Spleen (tissue), 11 donors: Measurements from ENCODE around the gene MXD1. TPM values are rescaled to one million over a fixed set of nuclear protein-coding genes. Genes with fewer than 3 reads are reported as not detected.

Source experiments
- DNase-seq: peaks from one replicate; pipeline ENCODE4 v3.0.0-alpha.2; 2020
- H3K27ac ChIP-seq, 8 donors: fragments of 200-600 bp; sonication (generic) in 7 of 8; 1 replicate in 4 of 8; 2 replicates in 4 of 8; pipeline versions ENCODE4 v1.5.0 to v1.8.0; 2016 to 2021; ENCODE audit warnings: inconsistent platforms in 4 of 8, mild to moderate bottlenecking in 4 of 8, moderate library complexity in 1 of 8
- H3K27me3 ChIP-seq, 7 donors: fragments of 200-600 bp; sonication (generic) in 6 of 7; replicated peaks in 1 of 7; 1 replicate in 4 of 7; 2 replicates in 3 of 7; pipeline versions ENCODE4 v1.5.0 to v1.8.0; 2016 to 2021; ENCODE audit warnings: inconsistent platforms in 3 of 7, mild to moderate bottlenecking in 1 of 7
- H3K36me3 ChIP-seq, 6 donors: fragments of 200-600 bp; sonication (generic) in 5 of 6; 1 replicate in 4 of 6; 2 replicates in 2 of 6; pipeline versions ENCODE4 v1.5.0 to v1.8.0; 2016 to 2021; ENCODE audit warnings: inconsistent platforms in 2 of 6
- H3K4me1 ChIP-seq, 6 donors: fragments of 200-600 bp; sonication (generic) in 5 of 6; 1 replicate in 3 of 6; 2 replicates in 3 of 6; pipeline versions ENCODE4 v1.5.0 to v1.8.0; 2016 to 2021; ENCODE audit warnings: inconsistent platforms in 3 of 6
- H3K4me3 ChIP-seq, 8 donors: fragments of 200-600 bp; sonication (generic) in 7 of 8; 1 replicate in 4 of 8; 2 replicates in 4 of 8; pipeline versions ENCODE4 v1.5.0 to v1.8.0; 2016 to 2021; ENCODE audit warnings: inconsistent platforms in 4 of 8, mild to moderate bottlenecking in 4 of 8, moderate library complexity in 2 of 8
- H3K9me3 ChIP-seq, 8 donors: fragments of 200-600 bp; sonication (generic) in 7 of 8; 1 replicate in 4 of 8; 2 replicates in 4 of 8; pipeline versions ENCODE4 v1.5.0 to v1.8.0; 2016 to 2021; ENCODE audit warnings: inconsistent platforms in 4 of 8
- CTCF ChIP-seq, 11 experiments: fragments of 200-600 bp in 7 of 11; fragments of 450-650 bp in 4 of 11; sonication (generic) in 4 of 11; IDR thresholded peaks in 8 of 11; conservative IDR thresholded peaks in 3 of 11; 1 replicate in 7 of 11; 2 replicates in 4 of 11; pipeline versions ENCODE4 v1.4.0 to v1.8.0; 2016 to 2021; ENCODE audit warnings: antibody characterized with exemption in 11 of 11, inconsistent platforms in 4 of 11, mild to moderate bottlenecking in 1 of 11
- POLR2A ChIP-seq, 3 donors: fragments of 450-650 bp; IDR thresholded peaks; one replicate each; pipeline ENCODE4 v1.5.1; 2017; ENCODE audit warnings: antibody characterized with exemption in 3 of 3, mild to moderate bottlenecking in 1 of 3
- POLR2AphosphoS5 ChIP-seq, 3 donors: sonication (generic); formaldehyde crosslinking; IDR thresholded peaks; one replicate each; pipeline ENCODE4 v1.5.1; 2017; ENCODE audit warnings: antibody characterized with exemption in 3 of 3
- WGBS, 5 donors: extraction: QIAGEN DNeasy Blood & Tissue Kit in 3 of 5; methylation state at CpG; one replicate each; pipeline versions ENCODE4 v1.1.5 to v1.1.7; 2013 to 2018; 5-methylcytosine and 5-hydroxymethylcytosine counted together
- intact Hi-C: fragments of 100-400 bp; cut with DNase I; formaldehyde crosslinking; loops from one replicate; pipeline ENCODE4 v1.15.0; 2023; ENCODE audit warnings: low total_unique reads
- polyA plus RNA-seq, 3 donors: library from polyadenylated mRNA; stranded (reverse); fragments of 200-250 nt; gene quantifications; one replicate each; pipeline ENCODE4 v1.2.1, GENCODE V29; 2013
- total RNA-seq, 7 donors: library from RNA; depleted of rRNA in 3 of 7; stranded (reverse); fragments of >200 nt in 3 of 7; fragmentation: NEBNext Ultra II Directional in 4 of 7; extraction: Animal tissue kit (Norgen Biotek cat#: 25700) in 4 of 7; gene quantifications; one replicate each; pipeline versions ENCODE4 v1.1.0 to v1.2.1, GENCODE V29; 2016 to 2021
- donor health status: healthy with polysubstance abuse.
- donor health status: DM: no; HTN: no; CAD: no; lungs with moderate emphysema.
- donor health status: DM: no; HTN: no; CAD: no.
- donor health status: Bipolar disorder and iron deficiency.
- donor health status: healthy.
- donor health status: DM: no; HTN: no; CAD: no.
- donor health status: DM: yes; HTN: yes; CAD: no.

The MXD1 gene
- total and polyA plus RNA-seq, 10 donors, result 2.7 to 241 (median 63.8) TPM

DNA sequence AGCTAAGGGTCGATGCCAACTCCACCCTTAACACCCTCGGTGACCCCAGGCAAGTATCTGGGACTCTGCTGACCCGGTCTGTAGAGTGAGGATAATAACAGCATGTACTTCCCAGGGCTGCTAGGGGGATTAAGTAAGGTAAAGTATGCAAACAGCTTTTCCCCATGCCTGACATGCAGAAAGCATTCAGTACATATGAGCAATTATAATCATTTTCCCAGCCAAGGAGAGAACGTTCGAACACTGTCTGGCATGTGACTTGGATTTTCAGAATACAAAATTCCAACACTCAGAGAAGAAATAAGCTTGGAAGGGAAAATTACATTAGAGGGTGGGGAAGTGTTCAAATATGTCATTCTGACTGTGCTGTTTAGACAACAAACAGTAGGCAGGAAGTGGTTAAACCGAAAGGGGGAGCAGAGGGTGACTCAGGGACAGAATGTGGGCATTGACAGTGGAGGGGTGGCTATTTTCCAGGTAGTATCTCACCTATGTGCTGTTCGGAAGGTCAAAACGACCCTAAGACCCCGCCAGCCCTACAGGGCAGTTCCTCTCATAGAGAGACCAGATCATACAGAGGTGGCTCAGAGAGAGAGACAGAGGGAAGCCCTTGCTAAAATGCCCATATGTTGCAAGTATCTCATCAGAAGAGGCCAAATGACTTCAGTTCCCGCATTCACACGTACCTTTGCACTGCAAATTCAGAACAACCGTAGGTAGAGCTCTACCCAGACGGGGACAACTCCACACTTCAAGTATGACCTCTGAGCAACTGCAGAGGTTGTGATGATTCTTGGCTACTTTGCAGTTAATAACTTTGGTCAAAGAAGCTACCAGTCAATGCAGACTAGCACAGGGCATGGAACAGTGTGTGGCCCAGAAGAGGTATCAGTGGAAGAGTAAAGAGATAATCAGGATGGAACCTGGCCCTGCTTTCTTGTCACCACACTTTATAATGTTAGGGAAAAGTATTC lies 31.7 kb downstream of the MXD1 start:
- intact Hi-C loops, result no loop called here
- DNase-seq, result no peak
- H3K27me3 ChIP-seq, result peaks cover 0 to 6% (median 0%) of the 10 kb centered on the region in 7 donors

GRCh38 chr2:69947325-69947931 lies 32.5 kb downstream of the MXD1 start:
- H3K4me3 ChIP-seq, result peak overlapping the region in 1 of 8 donors; percentile 56
- 56 to 92% (median 73%) methylated on average over 4 of the region's 4 CpGs for WGBS, 5 donors
- H3K4me1 ChIP-seq, result peaks cover 4 to 71% (median 19%) of the 10 kb centered on the region in 6 donors
- intact Hi-C loops, result no loop called here
- no peak for DNase-seq
- TF ChIP-seq CTCF (IDR thresholded peaks at IDR 0.05 in 8 of 11, conservative IDR thresholded peaks at IDR 0.05 in 3 of 11) (no peak), POLR2A (IDR thresholded peaks at IDR 0.05) (no peak), POLR2AphosphoS5 (IDR thresholded peaks at IDR 0.05) (no peak)
- H3K27ac ChIP-seq, result peak overlapping the region in 7 of 8 donors; percentile 76 to 93 (median 81)
- H3K9me3 ChIP-seq, result no peaks in the 10 kb centered on the region
- H3K27me3 ChIP-seq, result peaks cover 0 to 6% (median 0%) of the 10 kb centered on the region in 7 donors
- H3K36me3 ChIP-seq, result peaks cover 0 to 17% (median 11%) of the 10 kb centered on the region in 6 donors

More for the DNA sequence above, 31.7 kb downstream of the MXD1 start:
- WGBS, 5 donors, result 38 to 56% (median 48%) methylated on average over 10 to 13 of the region's 13 CpGs
- peaks cover 0 to 25% (median 16%) of the 10 kb centered on the region in 6 donors for H3K36me3 ChIP-seq
- TF ChIP-seq CTCF (IDR thresholded peaks at IDR 0.05 in 8 of 11, conservative IDR thresholded peaks at IDR 0.05 in 3 of 11) (peak in 1 of 11 experiments; percentile 6), POLR2A (IDR thresholded peaks at IDR 0.05) (no peak), POLR2AphosphoS5 (IDR thresholded peaks at IDR 0.05) (peak in 1 of 3 donors; percentile 48)
- peak overlapping the region in 1 of 8 donors; percentile 56 for H3K4me3 ChIP-seq
- peak overlapping the region in 7 of 8 donors; percentile 76 to 93 (median 81) for H3K27ac ChIP-seq
- H3K4me1 ChIP-seq, result peaks cover 4 to 69% (median 19%) of the 10 kb centered on the region in 6 donors
- no peaks in the 10 kb centered on the region for H3K9me3 ChIP-seq

DNA sequence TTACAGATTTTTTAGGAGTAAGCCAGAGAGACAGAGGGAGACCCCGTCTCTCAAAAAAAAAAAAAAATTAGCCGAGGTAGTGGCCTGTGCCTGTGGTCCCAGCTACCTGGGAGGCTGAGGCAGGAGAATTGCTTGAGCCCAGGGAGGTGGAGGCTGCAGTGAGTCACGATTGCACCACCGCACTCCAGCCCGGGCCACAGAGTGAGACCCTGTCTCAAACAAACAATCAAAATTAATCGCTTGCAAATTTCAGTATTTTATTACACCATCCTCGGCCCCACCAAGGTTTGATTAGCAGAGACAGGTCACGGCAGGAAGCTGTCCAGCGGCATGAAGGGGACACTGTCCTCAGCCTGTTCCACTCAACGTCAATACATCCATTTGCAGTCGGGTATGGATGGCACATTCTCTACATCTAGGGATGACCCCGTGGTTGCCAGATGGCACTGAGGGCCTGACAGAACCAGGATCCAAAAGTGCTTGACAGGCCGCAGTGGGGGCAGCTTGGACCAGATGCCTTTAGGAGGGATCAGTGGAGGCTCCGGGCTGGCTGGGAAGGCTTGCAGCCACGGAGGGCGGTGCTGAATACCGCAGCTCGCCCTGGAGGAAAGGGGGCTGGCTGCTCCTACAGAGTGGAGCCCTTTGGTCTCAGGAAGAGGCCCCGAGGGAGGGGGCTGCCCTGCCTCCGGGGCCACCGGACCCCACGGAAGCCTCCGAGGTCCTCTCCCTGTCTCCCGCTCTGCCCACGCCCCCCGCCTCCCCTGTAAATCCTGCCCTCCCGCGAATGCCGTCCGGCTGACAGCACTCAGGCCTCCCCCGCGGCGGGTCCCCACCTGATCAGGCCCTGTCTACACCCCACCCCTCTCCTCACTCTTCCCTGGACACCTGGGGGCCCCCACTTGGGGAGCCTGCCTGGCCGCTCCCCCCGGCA lies 33.4 kb downstream of the MXD1 start:
- no peak for TF ChIP-seq POLR2A (IDR thresholded peaks at IDR 0.05)
- TF ChIP-seq CTCF (IDR thresholded peaks at IDR 0.05 in 8 of 11, conservative IDR thresholded peaks at IDR 0.05 in 3 of 11), result no peak
- TF ChIP-seq POLR2AphosphoS5 (IDR thresholded peaks at IDR 0.05), result no peak
- peaks cover 4 to 68% (median 19%) of the 10 kb centered on the region in 6 donors for H3K4me1 ChIP-seq
- peak overlapping the region in 1 of 8 donors; percentile 56 for H3K4me3 ChIP-seq
- H3K27ac ChIP-seq, result peak overlapping the region in 7 of 8 donors; percentile 76 to 93 (median 81)
- H3K27me3 ChIP-seq, result peaks cover 0 to 6% (median 0%) of the 10 kb centered on the region in 7 donors
- no peak for DNase-seq
- intact Hi-C loops, result no loop called here
- 56 to 70% (median 61%) methylated on average over 29 to 35 of the region's 35 CpGs for WGBS, 5 donors
- peaks cover 0 to 9% (median 3%) of the 10 kb centered on the region in 6 donors for H3K36me3 ChIP-seq
- H3K9me3 ChIP-seq, result no peaks in the 10 kb centered on the region
